MM.1S (cell line): Measurements from ENCODE around the gene CROCC2.

ENCODE experiments used
- EZH2 ChIP-seq: fragments of 300-600 bp; sonication (generic); optimal IDR thresholded peaks from 2 replicates; pipeline ENCODE3; 2017; ENCODE audit warnings: low read depth, mild to moderate bottlenecking, antibody characterized with exemption, low read length, mixed read lengths
- TF ChIP-seq, protein P1 (sequence below): fragments of 300-600 bp; sonication (generic); IDR thresholded peaks from 2 replicates; pipeline ENCODE4 v1.5.1; 2016; ENCODE audit warnings: antibody characterized with exemption, low read length, mixed read lengths

DNA sequence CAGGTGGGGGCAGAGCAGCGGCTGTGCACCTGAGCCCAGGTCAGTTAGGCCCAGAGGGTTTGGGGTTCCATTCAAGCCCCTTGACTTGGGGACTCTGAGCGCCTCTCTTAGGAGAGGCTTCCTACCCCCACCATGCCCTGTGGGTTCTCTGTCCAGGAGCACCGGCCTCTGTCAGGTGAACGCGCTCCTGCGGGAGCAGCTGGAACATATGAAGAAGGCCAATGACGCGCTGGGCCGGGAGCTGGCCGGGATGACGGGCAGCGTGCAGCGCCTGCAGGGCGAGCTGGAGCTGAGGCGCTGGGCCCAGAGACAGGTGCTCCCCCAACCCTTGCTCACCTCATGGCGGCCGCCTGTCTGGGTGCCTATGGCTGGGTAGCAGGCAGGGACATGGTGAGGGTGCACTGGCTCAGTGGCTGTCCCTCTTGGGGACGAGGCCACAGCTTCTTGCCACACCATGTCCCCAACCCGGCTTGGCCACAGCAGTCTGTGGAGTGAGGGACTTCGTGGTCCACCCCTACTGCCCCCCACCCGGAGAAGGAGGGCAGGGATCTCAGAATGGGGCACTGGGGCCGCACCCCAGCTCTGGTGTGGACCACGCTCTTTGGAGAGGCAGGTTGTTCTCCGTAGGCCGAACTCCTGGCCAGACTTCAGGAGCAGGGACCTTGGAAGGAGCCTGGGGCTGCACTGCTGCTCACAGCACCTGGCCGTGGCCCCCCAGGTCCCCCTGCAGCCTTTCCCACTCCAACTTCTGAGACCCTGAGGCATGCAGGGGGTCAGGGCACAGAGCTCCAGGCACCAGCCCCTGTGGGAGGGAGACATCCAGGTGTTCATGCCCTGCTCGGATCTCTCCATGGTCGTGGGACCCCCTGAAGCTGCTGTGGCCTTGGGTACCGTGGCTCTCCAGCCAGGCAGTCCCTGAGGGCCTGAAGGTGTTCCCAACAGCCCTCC lies 19.7 kb downstream of the CROCC2 start:
- TF ChIP-seq, protein P1, sequence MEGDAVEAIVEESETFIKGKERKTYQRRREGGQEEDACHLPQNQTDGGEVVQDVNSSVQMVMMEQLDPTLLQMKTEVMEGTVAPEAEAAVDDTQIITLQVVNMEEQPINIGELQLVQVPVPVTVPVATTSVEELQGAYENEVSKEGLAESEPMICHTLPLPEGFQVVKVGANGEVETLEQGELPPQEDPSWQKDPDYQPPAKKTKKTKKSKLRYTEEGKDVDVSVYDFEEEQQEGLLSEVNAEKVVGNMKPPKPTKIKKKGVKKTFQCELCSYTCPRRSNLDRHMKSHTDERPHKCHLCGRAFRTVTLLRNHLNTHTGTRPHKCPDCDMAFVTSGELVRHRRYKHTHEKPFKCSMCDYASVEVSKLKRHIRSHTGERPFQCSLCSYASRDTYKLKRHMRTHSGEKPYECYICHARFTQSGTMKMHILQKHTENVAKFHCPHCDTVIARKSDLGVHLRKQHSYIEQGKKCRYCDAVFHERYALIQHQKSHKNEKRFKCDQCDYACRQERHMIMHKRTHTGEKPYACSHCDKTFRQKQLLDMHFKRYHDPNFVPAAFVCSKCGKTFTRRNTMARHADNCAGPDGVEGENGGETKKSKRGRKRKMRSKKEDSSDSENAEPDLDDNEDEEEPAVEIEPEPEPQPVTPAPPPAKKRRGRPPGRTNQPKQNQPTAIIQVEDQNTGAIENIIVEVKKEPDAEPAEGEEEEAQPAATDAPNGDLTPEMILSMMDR, result no peak
- TF ChIP-seq EZH2, result no peak
